ENCODE measurements around the gene MYO1G. TPM values are rescaled to one million over a fixed set of nuclear protein-coding genes. Genes with fewer than 3 reads are reported as not detected.

MYO1G gene
- total RNA-seq, 1 donor from 2014 or later: 0.26 TPM

GRCh38 chr7:44921607-44922350 lies 57.0 kb downstream of the MYO1G start:
- DNase-seq (ENCODE audit: low read depth) (peak; percentile 56), FAIRE-seq (no peak)

GRCh38 chr7:44920119-44920518 lies 58.7 kb downstream of the MYO1G start:
- TF ChIP-seq CTCF (IDR thresholded peaks at IDR 0.05; ENCODE audit: insufficient read depth, low read length, severe bottlenecking): no peak
- Histone ChIP-seq H3K4me3 (ENCODE audit: low read depth, low read length) (no peak overlapping the region), H3K36me3 (ENCODE audit: control insufficient read depth, insufficient read depth, low read length) (no peaks in the 10 kb centered on the region), H3K27me3 (ENCODE audit: control insufficient read depth, insufficient read depth, low read length) (no peaks in the 10 kb centered on the region)
- no peak for DNase-seq (ENCODE audit: low read depth)
- no peak for FAIRE-seq

More at GRCh38 chr7:44921607-44922350, 57.0 kb downstream of the MYO1G start:
- no peaks in the 10 kb centered on the region for H3K36me3 ChIP-seq (ENCODE audit: control insufficient read depth, insufficient read depth, low read length)
- H3K4me3 ChIP-seq (ENCODE audit: low read depth, low read length): no peak overlapping the region
- peak; percentile 90 for TF ChIP-seq CTCF (IDR thresholded peaks at IDR 0.05; ENCODE audit: insufficient read depth, low read length, severe bottlenecking)
- no peaks in the 10 kb centered on the region for H3K27me3 ChIP-seq (ENCODE audit: control insufficient read depth, insufficient read depth, low read length)

GRCh38 chr7:44918029-44918428 lies 60.8 kb downstream of the MYO1G start:
- TF ChIP-seq CTCF (IDR thresholded peaks at IDR 0.05; ENCODE audit: insufficient read depth, low read length, severe bottlenecking): no peak
- no peaks in the 10 kb centered on the region for H3K27me3 ChIP-seq (ENCODE audit: control insufficient read depth, insufficient read depth, low read length)
- DNase-seq (ENCODE audit: low read depth) (no peak), FAIRE-seq (no peak)
- no peak overlapping the region for H3K4me3 ChIP-seq (ENCODE audit: low read depth, low read length)
- no peaks in the 10 kb centered on the region for H3K36me3 ChIP-seq (ENCODE audit: control insufficient read depth, insufficient read depth, low read length)

- DNase-seq (ENCODE audit: low read depth) (no peak), FAIRE-seq (no peak)
- H3K27me3 ChIP-seq (ENCODE audit: control insufficient read depth, insufficient read depth, low read length): no peaks in the 10 kb centered on the region
- TF ChIP-seq CTCF (IDR thresholded peaks at IDR 0.05; ENCODE audit: insufficient read depth, low read length, severe bottlenecking): no peak
- no peak overlapping the region for H3K4me3 ChIP-seq (ENCODE audit: low read depth, low read length)
- H3K36me3 ChIP-seq (ENCODE audit: control insufficient read depth, insufficient read depth, low read length): no peaks in the 10 kb centered on the region
These were observed 61.4 kb downstream of the MYO1G start for GRCh38 chr7:44917465-44917864.

GRCh38 chr7:44914992-44915607 lies 63.7 kb downstream of the MYO1G start:
- H3K4me3 ChIP-seq (ENCODE audit: low read depth, low read length): no peak overlapping the region
- no peak for TF ChIP-seq CTCF (IDR thresholded peaks at IDR 0.05; ENCODE audit: insufficient read depth, low read length, severe bottlenecking)
- no peaks in the 10 kb centered on the region for H3K36me3 ChIP-seq (ENCODE audit: control insufficient read depth, insufficient read depth, low read length)
- H3K27me3 ChIP-seq (ENCODE audit: control insufficient read depth, insufficient read depth, low read length): no peaks in the 10 kb centered on the region
- FAIRE-seq: no peak
- peak; percentile 33 for DNase-seq (ENCODE audit: low read depth)
